Stimulated activated CD8-positive, alpha-beta memory T cell treated with anti-CD3 and anti-CD28 coated beads, Interleukin-12 subunit alpha, Interleukin-12 subunit beta, amount 100 ng/mL, for 24 hours (primary cell): ENCODE results near the gene FOXN3.
A peak's percentile ranks its signal among the peaks of the same experiment; 100 is the strongest.

ENCODE experiments used
- DNase-seq: peaks from one replicate; pipeline ENCODE4 v3.0.0-alpha.2; 2020; ENCODE audit errors: extremely low read depth

FOXN3 gene

DNA sequence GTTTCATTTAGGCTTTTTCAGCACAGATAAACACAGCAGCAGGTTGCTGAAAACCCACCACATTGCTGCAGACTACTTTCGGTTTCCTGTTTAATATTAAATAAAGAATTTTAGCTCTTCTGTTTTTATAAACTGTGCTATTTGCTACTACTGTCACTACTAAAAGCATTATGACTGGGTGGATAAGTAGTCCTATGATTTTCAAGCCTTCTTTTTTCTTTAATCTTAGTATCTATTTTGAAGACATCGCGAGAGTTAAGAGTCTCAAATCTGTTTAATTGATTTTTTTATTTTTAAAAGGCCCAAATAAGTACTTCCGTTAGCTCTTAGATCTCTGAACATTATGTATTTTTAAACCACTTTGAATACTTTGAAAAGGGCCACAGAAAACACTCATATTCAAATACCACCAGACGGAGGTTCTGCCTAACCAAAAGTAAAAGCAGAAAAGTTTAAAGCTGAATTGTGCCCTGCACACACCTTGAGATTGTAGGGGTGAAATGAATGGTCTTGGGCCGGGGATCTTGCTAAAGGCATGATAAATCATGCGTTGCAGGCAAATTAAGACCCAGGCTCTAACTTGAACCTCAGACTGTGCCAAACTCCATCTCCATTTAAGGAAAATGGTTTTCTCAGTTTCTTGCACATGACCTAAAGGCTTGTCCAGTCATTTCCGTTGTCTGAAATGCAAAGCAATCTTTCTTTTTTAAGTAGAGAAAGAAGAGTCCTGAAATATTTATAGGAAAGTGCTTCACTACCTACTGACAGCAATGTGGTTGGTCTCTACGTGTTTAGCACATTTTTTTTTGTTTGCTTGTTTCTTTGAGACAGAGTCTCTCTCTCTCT, 13.6 kb upstream of the FOXN3 start:
- DNase-seq = no peak

GRCh38 chr14:89429199-89430181, 12.5 kb upstream of the FOXN3 start:
- DNase-seq = no peak

DNA sequence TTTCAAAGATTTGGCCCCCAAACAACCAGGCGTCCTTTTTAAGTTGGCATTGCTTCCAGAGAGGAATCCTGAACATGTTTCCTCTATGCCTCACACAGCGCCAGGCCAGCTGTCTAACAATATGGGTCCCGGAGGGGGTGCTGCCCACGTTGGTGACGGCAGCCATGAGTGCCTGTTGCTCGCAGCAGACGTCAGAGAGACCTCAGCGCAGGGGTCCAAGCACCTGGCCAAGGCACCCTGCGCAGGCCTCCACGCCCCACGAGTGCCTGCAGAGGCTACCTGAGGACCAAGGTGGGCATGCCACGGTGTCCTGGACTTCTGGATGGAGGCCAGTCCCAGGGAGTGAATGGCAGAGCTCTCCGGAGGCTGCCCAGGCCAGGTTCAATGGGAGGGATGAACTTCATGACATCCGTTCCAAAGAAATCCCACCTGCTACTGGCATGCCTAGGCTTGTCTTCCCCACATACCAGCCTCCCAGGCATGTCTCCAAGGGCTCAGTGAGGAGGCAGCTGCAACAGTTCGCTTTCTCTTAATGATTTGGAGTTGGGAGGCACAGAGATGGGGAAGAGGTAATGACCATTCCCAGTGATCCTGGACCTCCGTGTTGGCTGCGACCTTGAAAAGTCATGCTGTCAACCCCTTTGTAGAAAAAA, 11.6 kb upstream of the FOXN3 start:
- DNase-seq = no peak

DNA sequence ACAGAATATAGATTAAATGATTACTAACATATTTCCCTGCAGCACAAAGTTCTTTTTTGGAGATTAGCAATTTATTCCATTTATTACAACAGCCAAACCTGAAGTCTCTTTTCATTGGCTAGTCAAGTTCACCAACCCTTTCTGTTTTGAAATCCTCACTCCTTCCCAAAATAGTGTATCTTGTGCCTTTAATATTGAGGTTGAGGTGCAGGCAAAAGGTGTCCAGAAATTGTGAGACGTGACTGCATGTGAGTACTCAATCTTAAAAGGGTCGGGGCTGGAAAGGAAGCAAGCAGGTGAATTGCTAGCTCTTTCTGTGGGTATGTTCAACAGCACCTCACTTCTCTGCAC, 11.1 kb upstream of the FOXN3 start:
- DNase-seq = no peak

- no peak for DNase-seq
Measured at GRCh38 chr14:89427426-89428172, 10.6 kb upstream of the FOXN3 start.

GRCh38 chr14:89425931-89426330, 8.9 kb upstream of the FOXN3 start:
- no peak for DNase-seq

DNA sequence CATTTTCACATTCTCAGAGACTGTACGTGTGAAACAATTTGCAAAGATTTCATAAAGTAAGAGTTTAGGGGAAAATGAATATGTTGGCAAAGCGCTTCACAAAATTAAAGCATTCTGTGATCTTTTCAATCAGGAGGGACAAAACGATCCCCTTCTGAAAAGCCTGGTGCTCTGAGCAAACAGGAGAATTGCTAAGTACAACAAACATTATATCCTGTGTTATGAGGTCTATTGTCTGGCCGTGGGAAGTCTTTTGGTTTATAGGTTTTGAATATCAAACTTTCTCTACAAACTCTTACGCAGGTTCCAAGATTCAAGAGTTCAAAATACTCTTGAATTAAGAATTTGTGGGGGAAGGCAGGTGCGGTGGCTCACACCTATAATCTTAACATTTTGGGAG, 7.2 kb upstream of the FOXN3 start:
- DNase-seq = no peak

DNA sequence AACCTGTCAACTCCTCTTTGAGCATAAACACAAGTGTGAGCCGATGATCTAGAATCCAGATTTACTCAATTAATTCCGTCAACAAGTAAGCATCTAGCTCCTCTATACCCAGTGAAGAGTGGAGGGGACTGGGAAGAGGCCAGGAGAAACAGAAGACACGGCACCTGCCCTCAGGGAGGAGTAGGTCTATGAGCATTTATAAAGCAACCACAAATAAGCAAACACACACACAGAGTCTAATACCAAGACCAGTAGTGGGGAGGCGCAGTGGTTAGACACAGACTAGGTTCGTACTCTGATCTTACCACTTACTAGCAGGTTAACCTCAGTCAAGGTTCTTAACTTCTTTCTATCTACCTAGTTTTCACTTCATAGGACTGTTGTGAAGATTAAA, 5.9 kb upstream of the FOXN3 start:
- DNase-seq = no peak

- DNase-seq = no peak
Measured at GRCh38 chr14:89422181-89422951, 5.3 kb upstream of the FOXN3 start.

DNA sequence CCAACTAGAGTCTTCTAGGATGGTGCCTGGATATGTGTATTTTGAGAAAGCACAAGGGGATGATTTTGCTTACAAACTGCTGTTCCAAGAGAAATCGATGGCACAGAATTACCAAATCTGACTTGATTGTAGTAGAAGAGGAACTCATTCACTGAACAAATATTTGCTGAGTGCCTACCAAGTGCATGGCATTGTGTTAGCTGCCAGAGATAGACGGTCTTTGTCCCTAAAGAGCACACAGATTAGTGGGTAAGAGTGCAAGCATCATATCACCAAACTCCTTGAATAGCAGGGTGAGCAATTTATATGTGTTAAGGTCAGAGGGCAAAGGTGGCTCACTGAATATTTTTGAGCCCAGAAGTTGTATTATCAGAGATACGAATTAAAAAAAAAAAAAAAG, 3.5 kb upstream of the FOXN3 start:
- no peak for DNase-seq

- no peak for DNase-seq
Measured at GRCh38 chr14:89419973-89420482, 3.0 kb upstream of the FOXN3 start.

DNA sequence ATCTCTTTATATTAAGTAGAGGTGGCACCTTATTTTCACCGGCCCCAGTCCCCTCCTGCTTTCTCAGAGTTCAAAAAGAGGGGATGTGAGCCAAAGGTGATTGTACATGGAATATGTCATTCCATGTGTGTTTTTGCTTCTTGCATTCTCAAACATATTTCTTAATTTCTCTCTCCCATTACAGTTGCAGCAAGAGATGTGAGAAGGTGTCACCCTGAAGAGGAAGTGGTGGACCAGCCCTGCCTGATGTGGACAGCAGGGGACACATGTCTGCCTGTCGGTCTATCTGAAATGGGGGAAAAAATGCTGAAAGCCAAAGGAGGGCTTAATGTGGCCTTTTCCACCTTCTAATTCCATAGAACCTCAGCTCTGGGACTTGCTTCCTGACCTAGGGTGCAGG, 1.9 kb upstream of the FOXN3 start:
- no peak for DNase-seq

GRCh38 chr14:89418452-89418851, 1.4 kb upstream of the FOXN3 start:
- no peak for DNase-seq

DNA sequence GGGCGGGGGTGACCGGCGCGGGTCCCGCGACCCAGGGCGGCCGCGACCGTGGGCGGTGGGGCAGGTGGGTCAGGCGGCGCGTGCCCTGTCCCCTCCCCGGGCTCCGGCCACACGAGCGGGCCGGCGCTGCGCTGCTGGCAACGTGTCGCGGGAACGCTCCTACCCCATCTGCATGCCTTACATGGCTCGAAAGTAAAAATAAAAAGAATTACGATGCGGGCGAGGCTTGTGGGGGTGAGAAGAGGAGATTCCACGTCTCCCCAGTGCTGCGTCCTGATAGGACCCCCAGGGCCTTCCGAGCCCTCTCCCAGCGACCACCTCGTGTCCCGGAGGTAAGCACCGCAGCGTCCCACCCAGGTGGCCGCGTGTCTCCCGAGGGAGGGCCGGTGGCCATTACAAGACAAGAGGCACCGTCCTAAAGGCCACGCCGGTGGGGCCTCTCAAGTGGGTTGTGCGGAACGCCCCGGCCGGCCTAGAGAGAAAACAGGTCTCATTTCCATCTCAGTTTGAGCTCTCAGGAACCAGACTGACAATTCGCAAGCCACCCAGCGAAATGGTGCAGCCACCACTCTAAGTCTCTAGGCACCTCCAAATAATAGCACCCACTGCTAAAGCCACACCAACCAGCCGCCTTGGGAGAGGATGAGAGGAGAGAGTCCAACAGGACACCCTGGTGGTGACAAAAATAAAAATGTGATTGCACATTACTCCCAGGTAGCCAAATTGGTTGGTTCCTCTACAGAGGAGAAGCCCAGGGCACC, 612 bp upstream of the FOXN3 start:
- no peak for DNase-seq

DNA sequence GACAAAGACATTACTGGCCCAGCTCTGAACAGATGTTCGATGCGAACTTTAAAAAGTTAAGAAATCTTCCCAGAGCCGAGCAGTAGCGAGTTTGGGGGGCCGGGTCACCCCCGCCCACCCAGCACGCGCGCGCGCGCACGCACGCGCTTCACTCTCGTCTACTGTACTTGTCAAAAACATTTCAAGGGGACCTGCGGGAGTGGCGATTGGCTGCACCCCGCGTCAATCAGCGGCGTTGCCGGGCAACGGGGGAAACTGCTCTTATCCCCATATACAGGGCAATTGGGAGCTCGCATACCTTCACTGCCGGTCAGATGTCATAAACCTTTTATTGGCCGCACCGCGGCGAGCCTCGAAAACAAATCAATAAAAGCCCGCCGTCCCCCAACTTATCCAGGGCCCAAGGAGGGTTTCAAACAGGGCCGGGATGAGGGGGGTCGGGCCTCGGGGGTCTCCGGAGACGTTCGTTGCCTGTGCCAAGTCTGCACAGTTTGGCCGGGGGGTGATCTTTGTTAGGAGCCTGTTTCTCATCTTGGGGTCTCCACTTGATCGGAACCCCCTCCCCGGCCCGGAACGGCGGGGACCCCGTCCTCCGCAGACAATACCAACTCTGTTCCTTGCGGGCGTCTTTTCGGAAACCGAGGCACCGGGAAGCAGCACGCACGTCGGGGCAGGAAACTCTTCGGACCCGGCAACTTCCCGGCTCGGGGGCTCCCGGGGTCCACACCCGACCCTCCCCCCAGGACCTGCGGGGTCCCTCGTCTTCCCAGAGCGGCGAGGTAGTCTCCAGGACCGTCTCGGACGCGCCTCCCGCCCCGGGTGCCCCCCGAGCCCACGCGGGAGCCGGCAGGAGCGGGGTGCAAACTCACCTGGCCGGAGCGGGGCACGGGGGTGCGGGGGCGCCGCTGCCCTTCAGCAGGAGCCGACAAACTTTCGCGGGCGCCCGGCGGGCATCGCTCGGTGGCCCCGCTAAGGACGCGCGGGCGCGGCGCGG, 734 bp downstream of the FOXN3 start:
- DNase-seq = peak; percentile 94

DNA sequence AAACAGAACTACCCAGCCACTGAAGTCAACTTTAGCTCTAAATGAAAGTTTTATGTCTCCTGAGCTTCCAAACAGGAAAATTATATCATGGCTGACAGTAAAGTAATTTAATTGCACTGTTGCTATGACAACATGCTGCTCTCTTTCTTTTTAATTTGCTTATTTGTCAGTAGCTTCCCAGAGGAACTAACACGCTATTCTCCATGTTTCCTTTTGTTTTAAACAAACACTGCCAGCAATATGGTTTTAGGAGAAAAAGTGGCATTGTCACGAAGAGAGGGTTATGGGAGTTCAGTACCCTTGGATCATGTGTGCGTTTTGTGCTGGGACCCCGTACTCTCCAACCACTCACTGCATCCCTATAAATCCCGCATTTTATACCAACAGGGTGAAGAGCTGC, 1.9 kb downstream of the FOXN3 start:
- no peak for DNase-seq

DNA sequence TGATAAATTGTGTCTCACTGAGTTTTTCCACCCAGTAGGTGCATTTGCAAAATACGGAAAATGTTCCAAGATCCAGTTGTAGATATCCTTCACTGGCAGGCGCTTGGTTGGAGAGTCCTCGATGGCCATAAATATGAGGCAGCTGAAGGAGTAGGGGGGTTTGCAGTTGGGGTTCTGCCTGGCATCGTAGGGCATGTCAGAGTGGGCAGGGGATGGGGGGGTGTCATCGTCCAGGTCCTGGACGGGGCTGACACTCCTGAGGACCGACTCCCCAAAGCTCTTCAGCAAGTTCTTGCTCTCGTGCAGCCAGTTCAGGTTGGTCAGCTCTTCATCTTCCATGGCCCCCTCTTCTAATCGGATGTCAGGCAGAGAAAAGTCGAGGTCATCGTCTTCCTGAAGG, 5.1 kb downstream of the FOXN3 start:
- no peak for DNase-seq

DNA sequence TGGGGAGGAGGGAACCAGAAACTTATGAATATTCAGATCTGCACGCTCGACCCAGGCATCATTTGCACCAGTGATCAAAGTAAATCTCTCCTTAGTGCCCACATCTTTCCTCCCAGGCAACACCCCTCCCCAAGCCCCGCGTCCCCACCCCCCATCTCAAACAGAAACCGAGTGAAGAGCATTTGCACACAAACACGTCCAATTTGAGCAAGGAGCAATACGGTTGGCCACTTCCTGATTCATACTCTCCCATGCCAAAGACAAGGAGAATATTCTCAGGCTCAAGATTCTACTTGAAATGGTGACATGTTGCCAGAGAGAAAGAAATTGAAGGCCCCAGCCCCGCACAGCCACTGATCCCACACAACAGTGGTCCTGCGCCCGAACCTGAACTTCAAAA, 7.1 kb downstream of the FOXN3 start:
- DNase-seq = no peak
